Measurements from ENCODE around the gene RAD51B. TPM values are rescaled to one million over a fixed set of nuclear protein-coding genes. Genes with fewer than 3 reads are reported as not detected.
A peak's percentile ranks its signal among the peaks of the same experiment; 100 is the strongest.

The RAD51B gene
- total and polyA plus RNA-seq, 8 donors = 10.8 to 18.3 (median 14.1) TPM

GRCh38 chr14:68241862-68242487 is 422.4 kb downstream of the RAD51B start:
- Histone ChIP-seq H3K27me3 (no peaks in the 10 kb centered on the region), H3K9me3 (no peaks in the 10 kb centered on the region), H3K27ac (peak overlapping the region in 1 of 2 donors; percentile 25), H3K4me3 (no peak overlapping the region), H3K4me1 (peaks cover 11 to 37% of the 10 kb centered on the region in 2 donors), H3K36me3 (no peaks in the 10 kb centered on the region)
- no peak for DNase-seq
- ATAC-seq = no peak
- intact Hi-C loops (cut with DNase I) = loop anchor here in 1 of 2 donors (10.0 kb wide), 2 partner anchors 287 to 573 kb away; no protein-coding TSS in a partner anchor
- TF ChIP-seq, protein P1, sequence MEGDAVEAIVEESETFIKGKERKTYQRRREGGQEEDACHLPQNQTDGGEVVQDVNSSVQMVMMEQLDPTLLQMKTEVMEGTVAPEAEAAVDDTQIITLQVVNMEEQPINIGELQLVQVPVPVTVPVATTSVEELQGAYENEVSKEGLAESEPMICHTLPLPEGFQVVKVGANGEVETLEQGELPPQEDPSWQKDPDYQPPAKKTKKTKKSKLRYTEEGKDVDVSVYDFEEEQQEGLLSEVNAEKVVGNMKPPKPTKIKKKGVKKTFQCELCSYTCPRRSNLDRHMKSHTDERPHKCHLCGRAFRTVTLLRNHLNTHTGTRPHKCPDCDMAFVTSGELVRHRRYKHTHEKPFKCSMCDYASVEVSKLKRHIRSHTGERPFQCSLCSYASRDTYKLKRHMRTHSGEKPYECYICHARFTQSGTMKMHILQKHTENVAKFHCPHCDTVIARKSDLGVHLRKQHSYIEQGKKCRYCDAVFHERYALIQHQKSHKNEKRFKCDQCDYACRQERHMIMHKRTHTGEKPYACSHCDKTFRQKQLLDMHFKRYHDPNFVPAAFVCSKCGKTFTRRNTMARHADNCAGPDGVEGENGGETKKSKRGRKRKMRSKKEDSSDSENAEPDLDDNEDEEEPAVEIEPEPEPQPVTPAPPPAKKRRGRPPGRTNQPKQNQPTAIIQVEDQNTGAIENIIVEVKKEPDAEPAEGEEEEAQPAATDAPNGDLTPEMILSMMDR (IDR thresholded peaks at IDR 0.05) = no peak

GRCh38 chr14:68243450-68244010 is 424.0 kb downstream of the RAD51B start:
- TF ChIP-seq, protein P1 (IDR thresholded peaks at IDR 0.05) = no peak
- peak overlapping the region; percentile 13 to 22 for H3K27ac ChIP-seq
- intact Hi-C loops (cut with DNase I) = loop anchor here in 1 of 2 donors (10.0 kb wide), 2 partner anchors 289 to 571 kb away; no protein-coding TSS in a partner anchor

DNA sequence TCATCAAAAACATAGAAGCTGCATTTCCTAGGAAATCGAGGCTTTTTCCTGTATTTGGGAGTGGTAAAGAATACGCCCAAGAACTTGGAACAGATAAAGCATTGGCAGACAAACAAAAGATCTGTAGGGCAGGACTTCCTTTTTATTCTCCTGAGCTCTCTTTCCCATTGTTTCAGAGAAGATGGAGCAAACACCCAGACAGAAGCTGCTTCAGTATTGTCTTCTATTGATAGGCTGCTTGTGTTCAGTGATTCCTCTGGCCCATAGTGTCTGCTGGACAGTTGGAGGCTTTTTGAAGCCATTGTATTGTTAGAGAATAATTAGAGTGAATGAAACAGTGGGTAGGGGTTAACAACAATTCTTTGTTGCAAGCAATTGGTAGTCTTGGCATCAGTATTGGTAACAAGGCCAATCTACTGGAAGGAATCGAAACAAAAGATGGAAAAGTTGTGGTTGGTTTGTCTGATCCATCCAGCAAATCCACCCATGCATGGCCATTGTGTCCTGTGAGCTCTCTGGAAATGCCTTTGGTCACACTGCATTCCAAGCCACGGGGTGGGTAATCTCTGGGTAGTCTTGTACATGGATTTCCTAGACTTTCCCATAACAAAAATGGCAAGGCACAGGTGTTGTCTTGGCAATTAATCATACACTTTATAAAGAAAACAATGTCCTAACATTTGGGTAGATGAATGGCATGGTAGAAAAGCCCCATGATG is 424.8 kb downstream of the RAD51B start:
- Histone ChIP-seq H3K27me3 (no peaks in the 10 kb centered on the region), H3K4me3 (no peak overlapping the region), H3K36me3 (no peaks in the 10 kb centered on the region), H3K4me1 (peaks cover 30 to 60% of the 10 kb centered on the region in 2 donors), H3K27ac (peak overlapping the region; percentile 68 to 87), H3K9me3 (no peaks in the 10 kb centered on the region)
- DNase-seq (no peak), ATAC-seq (no peak)
- TF ChIP-seq, protein P1 (IDR thresholded peaks at IDR 0.05) = no peak
- intact Hi-C loops (cut with DNase I) = loop anchor here in 1 of 2 donors (10.0 kb wide), 2 partner anchors 290 to 570 kb away; no protein-coding TSS in a partner anchor

More at GRCh38 chr14:68243450-68244010, 424.0 kb downstream of the RAD51B start:
- Histone ChIP-seq H3K36me3 (no peaks in the 10 kb centered on the region), H3K4me1 (peaks cover 23 to 52% of the 10 kb centered on the region in 2 donors), H3K4me3 (no peak overlapping the region), H3K9me3 (no peaks in the 10 kb centered on the region), H3K27me3 (no peaks in the 10 kb centered on the region)
- ATAC-seq = no peak
- no peak for DNase-seq

- ATAC-seq = no peak
- Histone ChIP-seq H3K27ac (peak overlapping the region; percentile 68 to 87), H3K4me3 (no peak overlapping the region), H3K27me3 (no peaks in the 10 kb centered on the region), H3K36me3 (no peaks in the 10 kb centered on the region), H3K4me1 (peaks cover 37 to 62% of the 10 kb centered on the region in 2 donors), H3K9me3 (no peaks in the 10 kb centered on the region)
- peak in 2 of 4 donors; percentile 73 to 83 for DNase-seq
- intact Hi-C loops (cut with DNase I) = loop anchor here in 1 of 2 donors (10.0 kb wide), 2 partner anchors 291 to 569 kb away; no protein-coding TSS in a partner anchor
- TF ChIP-seq, protein P1 (IDR thresholded peaks at IDR 0.05) = no peak
These were observed 425.8 kb downstream of the RAD51B start for GRCh38 chr14:68245146-68246073.

All from left lung (tissue), 10 donors.